Testis (tissue), 3 donors: Measurements from ENCODE around the gene ELAC2. TPM values are rescaled to one million over a fixed set of nuclear protein-coding genes. Genes with fewer than 3 reads are reported as not detected.

Experiments used
- DNase-seq: peaks from one replicate; pipeline ENCODE4 v3.0.0-alpha.2; 2019
- H3K27ac ChIP-seq, 2 donors: fragments of 200-600 bp; sonication (generic); one replicate each; pipeline ENCODE4 v1.5.1; 2019
- H3K27me3 ChIP-seq: fragments of 200-600 bp; sonication (generic); one replicate; pipeline ENCODE4 v1.5.1; 2019
- H3K36me3 ChIP-seq: fragments of 200-600 bp; sonication (generic); one replicate; pipeline ENCODE4 v1.5.1; 2017; ENCODE audit warnings: low read depth; ENCODE audit errors: missing control alignments
- H3K4me1 ChIP-seq: fragments of 200-600 bp; sonication (generic); one replicate; pipeline ENCODE4 v1.5.1; 2019
- H3K4me3 ChIP-seq, 2 donors: fragments of 200-600 bp; sonication (generic); one replicate each; pipeline ENCODE4 v1.5.1; 2017 to 2019
- H3K9me3 ChIP-seq: fragments of 200-600 bp; sonication (generic); one replicate; pipeline ENCODE4 v1.5.1; 2017
- POLR2A ChIP-seq: fragments of 450-650 bp; IDR thresholded peaks from one replicate; pipeline ENCODE4 v1.6.1; 2017; ENCODE audit warnings: antibody characterized with exemption, mild to moderate bottlenecking, moderate library complexity
- WGBS, 2 donors: methylation state at CpG; one replicate each; pipeline ENCODE4 v1.1.5; 2018; 5-methylcytosine and 5-hydroxymethylcytosine counted together
- intact Hi-C: fragments of 100-400 bp; cut with DNase I; formaldehyde crosslinking; loops from one replicate; pipeline ENCODE4 v1.15.1; 2023; ENCODE audit warnings: low total_unique reads
- polyA plus RNA-seq: library from polyadenylated mRNA; stranded (reverse); fragments of 350-450 nt; fragmentation: Illumina TruSeq; extraction: RNeasy Lipid Tissue Mini Kit (QIAGEN cat#74804); gene quantifications from one replicate; pipeline ENCODE4 v1.2.3, GENCODE V29; 2014; ENCODE audit warnings: low read depth, low replicate concordance; ENCODE audit not compliant: insufficient read depth
- total RNA-seq, 2 donors: library from RNA; depleted of rRNA; stranded (reverse); fragments of >200 nt; gene quantifications; one replicate each; pipeline ENCODE4 v1.2.3, GENCODE V29; 2016
- TF ChIP-seq, protein P1 (sequence below), 3 experiments: fragments of 450-650 bp in 2 of 3; fragments of 200-600 bp in 1 of 3; sonication (generic) in 1 of 3; IDR thresholded peaks; one replicate each; pipeline ENCODE4 v1.5.1; 2016 to 2019; ENCODE audit warnings: antibody characterized with exemption in 3 of 3, mild to moderate bottlenecking in 2 of 3, moderate library complexity in 1 of 3

The ELAC2 gene
- total and polyA plus RNA-seq, 3 donors from 2014 or later: 65.0 to 114 (median 108) TPM

DNA sequence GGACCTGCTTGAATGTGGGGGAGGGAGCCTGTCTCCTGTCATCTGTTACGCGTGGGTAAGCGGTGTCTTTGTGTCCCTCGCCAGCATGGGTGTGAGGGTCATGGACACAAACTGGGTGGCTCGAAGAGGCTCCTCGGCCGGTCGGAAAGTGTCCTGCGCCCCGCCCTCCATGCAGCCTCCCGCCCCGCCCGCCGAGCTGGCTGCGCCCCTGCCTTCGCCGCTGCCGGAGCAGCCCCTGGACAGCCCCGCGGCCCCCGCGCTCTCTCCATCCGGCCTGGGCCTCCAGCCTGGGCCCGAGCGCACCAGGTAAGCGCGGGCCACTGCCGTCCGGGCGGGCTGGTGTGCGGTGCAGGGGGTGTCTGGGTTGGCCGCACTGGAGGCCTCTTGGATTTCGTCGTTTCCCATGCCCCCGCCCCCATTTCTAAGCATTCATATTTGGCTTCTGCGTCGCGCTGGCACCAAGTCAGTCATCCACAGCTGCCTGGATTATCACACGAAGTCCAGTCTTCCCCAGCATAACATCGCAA lies 43.8 kb downstream of the ELAC2 start:
- TF ChIP-seq, protein P1, sequence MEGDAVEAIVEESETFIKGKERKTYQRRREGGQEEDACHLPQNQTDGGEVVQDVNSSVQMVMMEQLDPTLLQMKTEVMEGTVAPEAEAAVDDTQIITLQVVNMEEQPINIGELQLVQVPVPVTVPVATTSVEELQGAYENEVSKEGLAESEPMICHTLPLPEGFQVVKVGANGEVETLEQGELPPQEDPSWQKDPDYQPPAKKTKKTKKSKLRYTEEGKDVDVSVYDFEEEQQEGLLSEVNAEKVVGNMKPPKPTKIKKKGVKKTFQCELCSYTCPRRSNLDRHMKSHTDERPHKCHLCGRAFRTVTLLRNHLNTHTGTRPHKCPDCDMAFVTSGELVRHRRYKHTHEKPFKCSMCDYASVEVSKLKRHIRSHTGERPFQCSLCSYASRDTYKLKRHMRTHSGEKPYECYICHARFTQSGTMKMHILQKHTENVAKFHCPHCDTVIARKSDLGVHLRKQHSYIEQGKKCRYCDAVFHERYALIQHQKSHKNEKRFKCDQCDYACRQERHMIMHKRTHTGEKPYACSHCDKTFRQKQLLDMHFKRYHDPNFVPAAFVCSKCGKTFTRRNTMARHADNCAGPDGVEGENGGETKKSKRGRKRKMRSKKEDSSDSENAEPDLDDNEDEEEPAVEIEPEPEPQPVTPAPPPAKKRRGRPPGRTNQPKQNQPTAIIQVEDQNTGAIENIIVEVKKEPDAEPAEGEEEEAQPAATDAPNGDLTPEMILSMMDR (IDR thresholded peaks at IDR 0.05): no peak
- no peak for TF ChIP-seq POLR2A
- peak overlapping the region; percentile 21 to 38 for H3K4me3 ChIP-seq
- peak; percentile 28 for DNase-seq
- H3K4me1 ChIP-seq: peaks cover 7% of the 10 kb centered on the region
- 1 to 3% methylated on average over 11 to 28 of the region's 40 CpGs for WGBS, 2 donors
- intact Hi-C loops: no loop called here
- no peaks in the 10 kb centered on the region for H3K27me3 ChIP-seq
- no peaks in the 10 kb centered on the region for H3K36me3 ChIP-seq
- H3K27ac ChIP-seq: no peak overlapping the region
- H3K9me3 ChIP-seq: no peaks in the 10 kb centered on the region

DNA sequence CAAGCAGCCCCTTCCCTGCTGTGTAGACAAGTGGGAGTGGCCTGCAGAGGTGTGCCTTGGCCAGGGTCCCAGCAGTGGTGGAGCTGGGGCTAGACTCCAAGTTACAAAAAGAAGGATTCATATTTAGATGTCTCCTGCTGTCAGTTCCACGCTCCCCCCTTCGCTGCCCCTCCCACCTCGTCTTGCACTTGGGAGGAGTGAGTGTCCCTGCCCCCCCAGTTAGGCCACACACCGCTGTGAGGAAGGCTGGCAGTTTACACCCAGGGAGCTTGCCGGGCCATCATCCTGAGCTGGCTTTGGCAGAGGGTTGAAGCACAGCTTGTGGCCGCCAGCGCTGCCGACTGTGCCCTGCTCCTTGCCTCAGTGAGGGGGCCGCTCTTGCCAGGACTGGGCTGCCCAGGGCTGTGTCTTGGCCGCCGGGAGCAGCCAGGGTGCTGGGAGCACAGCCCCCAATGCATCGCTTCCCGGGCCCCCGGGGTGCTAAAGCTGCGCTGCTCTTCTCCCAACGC lies 44.3 kb downstream of the ELAC2 start:
- peaks cover 7% of the 10 kb centered on the region for H3K4me1 ChIP-seq
- H3K36me3 ChIP-seq: no peaks in the 10 kb centered on the region
- no peaks in the 10 kb centered on the region for H3K27me3 ChIP-seq
- intact Hi-C loops: no loop called here
- WGBS, 2 donors: 11% methylated on average over 4 to 9 of the region's 16 CpGs
- TF ChIP-seq, protein P1 (IDR thresholded peaks at IDR 0.05): no peak
- TF ChIP-seq POLR2A: no peak
- no peak overlapping the region for H3K27ac ChIP-seq
- no peak for DNase-seq
- no peaks in the 10 kb centered on the region for H3K9me3 ChIP-seq
- H3K4me3 ChIP-seq: peak overlapping the region; percentile 21 to 38

DNA sequence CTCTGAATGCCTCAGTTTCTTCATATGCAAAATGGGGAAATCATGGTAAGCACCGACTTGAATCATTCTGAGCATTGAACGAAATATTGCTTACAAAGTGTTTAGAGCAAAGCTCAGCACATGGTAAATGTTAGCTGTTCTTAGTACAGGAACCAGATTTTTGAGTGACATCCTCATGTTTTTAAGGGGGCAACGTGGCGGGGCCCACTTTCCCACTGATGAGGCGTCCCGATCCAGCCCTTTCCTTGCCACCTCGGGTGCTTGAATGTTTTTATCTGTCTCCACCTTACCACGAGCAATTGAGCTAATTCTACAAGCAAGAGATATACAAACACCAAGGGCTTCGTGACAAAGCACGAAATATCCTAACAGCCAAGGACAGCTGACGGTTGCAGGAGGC lies 49.9 kb downstream of the ELAC2 start:
- TF ChIP-seq, protein P1 (IDR thresholded peaks at IDR 0.05): no peak
- no peak for TF ChIP-seq POLR2A
- 91% methylated on average over 11 of the region's 11 CpGs for WGBS, 2 donors
- Histone ChIP-seq H3K36me3 (no peaks in the 10 kb centered on the region), H3K4me1 (no peaks in the 10 kb centered on the region), H3K27me3 (no peaks in the 10 kb centered on the region), H3K27ac (no peak overlapping the region), H3K4me3 (no peak overlapping the region), H3K9me3 (no peaks in the 10 kb centered on the region)
- no peak for DNase-seq
- intact Hi-C loops: no loop called here

DNA sequence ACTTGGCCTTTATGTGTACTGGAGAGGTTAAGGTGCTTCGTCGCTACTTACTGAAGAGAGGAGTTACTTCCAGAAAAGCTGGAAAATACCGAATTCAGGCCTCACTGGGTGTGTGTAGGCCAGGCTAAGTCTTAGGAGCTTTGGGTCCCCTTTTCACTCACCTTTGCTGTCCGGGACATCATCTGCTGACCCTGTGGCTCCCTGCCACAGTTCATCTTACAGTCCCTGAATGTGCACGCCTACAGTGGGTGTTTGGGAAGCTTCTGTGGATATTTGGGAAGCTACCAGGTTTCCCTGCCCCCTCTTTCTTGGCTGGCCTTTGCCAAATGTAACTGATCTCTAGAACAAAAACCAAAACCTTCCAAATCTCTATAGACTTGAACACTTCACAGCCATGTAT lies 51.4 kb downstream of the ELAC2 start:
- no peaks in the 10 kb centered on the region for H3K4me1 ChIP-seq
- intact Hi-C loops: no loop called here
- DNase-seq: no peak
- TF ChIP-seq, protein P1 (IDR thresholded peaks at IDR 0.05): no peak
- no peak for TF ChIP-seq POLR2A
- no peaks in the 10 kb centered on the region for H3K9me3 ChIP-seq
- no peak overlapping the region for H3K4me3 ChIP-seq
- no peaks in the 10 kb centered on the region for H3K36me3 ChIP-seq
- H3K27ac ChIP-seq: no peak overlapping the region
- H3K27me3 ChIP-seq: no peaks in the 10 kb centered on the region
- WGBS, 2 donors: 82 to 85% methylated on average over 5 of the region's 5 CpGs

DNA sequence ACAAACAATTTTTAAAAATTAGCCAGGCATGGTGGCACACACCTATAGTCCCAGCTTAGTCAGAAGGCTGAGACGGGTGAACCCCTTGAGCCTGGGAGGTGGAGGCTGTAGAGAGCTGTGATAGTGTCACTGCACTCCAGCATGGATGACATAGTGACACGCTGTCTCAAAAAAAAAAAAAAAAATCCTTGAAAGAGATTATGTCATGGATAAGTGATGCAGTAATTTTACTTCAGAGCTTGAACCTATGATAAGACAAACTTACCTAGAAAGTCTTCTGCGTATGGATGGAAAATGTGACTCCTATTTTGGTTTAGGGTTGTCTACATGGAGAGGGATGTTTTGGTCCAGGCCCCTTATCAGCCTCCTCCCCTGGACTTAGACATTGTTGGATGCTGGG lies 51.8 kb downstream of the ELAC2 start:
- Histone ChIP-seq H3K27ac (no peak overlapping the region), H3K4me3 (no peak overlapping the region), H3K9me3 (no peaks in the 10 kb centered on the region), H3K4me1 (no peaks in the 10 kb centered on the region), H3K27me3 (no peaks in the 10 kb centered on the region), H3K36me3 (no peaks in the 10 kb centered on the region)
- DNase-seq: no peak
- TF ChIP-seq, protein P1 (IDR thresholded peaks at IDR 0.05): no peak
- no peak for TF ChIP-seq POLR2A
- WGBS, 2 donors: 82 to 98% methylated on average over 3 of the region's 3 CpGs
- intact Hi-C loops: no loop called here
